Esophagus mucosa (tissue), 1 donor: Measurements from ENCODE around the gene FBXW11. TPM values are rescaled to one million over a fixed set of nuclear protein-coding genes. Genes with fewer than 3 reads are reported as not detected.
"Not testable (repeated sequence)": the region's sequence is repeated elsewhere in the genome, so short reads cannot be mapped to it uniquely, and the experiment has no call there.

Experiments used
- ATAC-seq: fragments of 200-7000 bp; cut with Tn5 transposase; one replicate; pipeline ENCODE4 v1.9.1; 2020
- total RNA-seq: library from RNA; stranded (reverse); gene quantifications from one replicate; pipeline ENCODE4 v1.2.4, GENCODE V29; 2023
- donor health status: DM: yes; HTN: yes; CAD: no.

The FBXW11 gene
- total RNA-seq, 1 donor from 2014 or later, result 45.9 TPM

DNA sequence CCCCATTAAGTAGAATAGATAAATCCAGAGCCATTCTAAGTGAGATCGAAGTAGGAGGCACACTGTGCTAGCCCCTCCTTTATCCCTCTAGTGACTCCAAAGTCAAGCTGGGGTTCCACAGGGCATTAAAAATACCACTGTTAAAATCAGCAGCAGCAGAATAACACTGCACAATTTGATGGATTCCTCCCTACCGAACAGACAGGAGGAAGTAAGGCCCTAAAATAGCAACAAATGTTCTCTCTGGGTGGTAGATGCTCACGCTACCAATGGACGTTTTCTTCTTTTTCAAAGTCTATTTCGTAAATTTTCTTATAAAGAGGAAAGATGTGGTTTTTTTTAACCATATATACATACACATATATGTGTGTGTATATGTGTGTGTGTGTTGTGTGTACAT, 54.4 kb downstream of the FBXW11 start:
- no peak for ATAC-seq

DNA sequence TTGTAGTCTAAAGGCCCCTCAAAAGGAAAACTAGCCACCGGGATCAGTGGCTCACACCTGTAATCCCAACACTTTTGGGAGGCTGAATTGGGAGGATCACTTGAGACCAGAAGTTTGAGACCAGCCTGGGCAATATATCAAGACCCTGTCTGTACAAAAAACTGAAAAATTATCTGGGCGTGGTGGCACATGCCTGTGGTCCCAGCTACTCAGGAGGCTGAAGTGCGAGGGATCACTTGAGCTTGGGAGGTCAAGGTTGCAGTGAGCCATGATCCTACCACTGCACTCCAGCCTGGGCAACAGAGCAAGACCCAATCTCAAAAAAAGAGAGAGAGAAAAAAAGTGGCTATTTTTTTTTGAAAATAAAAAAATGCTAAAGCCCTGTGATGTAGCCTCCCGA, 55.2 kb downstream of the FBXW11 start:
- ATAC-seq, result no peak

DNA sequence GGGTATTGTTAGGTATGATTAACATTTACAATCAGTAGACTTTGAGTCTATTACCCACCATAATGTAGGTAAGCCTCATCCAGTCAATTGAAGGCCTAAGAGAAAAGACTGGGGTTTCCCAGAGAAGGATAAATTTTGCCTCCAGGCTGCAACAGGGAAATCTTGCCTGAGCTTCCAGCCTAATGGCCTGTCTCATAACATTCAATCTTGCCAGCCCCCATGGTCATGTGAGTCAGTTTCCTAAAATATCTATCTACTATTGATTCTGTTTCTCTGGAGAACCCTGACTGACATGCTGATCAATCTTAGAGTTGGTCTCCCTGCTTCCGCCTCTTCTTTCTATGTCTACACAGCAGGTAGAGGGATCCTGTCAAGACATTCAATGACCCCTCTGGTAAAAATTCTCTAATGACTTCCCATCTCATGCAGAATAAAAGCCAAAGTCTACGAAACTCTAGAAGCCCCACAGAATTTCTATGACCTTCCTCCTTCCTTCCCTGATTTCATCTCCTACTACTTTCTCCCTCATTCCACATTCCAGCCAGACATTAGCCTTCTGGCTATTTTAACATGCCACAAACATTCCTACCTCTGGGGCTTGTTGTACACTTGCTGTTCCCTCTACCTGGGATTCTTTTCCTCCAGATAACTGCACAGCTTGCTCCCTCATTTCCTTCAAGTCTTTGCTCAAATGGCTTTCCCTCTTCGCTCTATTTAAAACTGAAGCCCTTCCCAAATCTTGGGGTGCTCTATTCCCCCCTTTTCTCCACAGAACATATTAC, 60.2 kb downstream of the FBXW11 start:
- no peak for ATAC-seq

DNA sequence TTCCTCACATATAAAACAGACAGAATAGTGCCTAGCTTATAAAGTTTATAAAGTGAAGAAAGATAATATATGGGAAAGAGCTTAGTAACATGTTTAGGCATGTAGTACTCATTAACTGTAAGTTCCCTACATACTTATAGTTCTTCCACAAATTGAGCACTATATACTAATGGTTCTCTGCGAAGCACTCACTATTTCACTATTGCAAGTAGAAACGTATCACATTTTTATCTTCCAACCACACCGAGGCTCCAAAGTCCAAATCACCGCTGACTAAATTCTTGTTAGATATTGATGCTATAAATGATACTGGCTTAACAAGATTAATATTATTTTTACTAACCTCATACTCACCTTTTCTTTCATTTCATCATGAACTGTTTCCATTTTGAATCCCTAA, 61.0 kb downstream of the FBXW11 start:
- peak; percentile 47 for ATAC-seq

GRCh38 chr5:171945066-171945465, 61.4 kb downstream of the FBXW11 start:
- ATAC-seq, result no peak

GRCh38 chr5:171942112-171942516, 64.3 kb downstream of the FBXW11 start:
- not testable (repeated sequence) for ATAC-seq

- peak; percentile 38 for ATAC-seq
These were observed 64.8 kb downstream of the FBXW11 start for GRCh38 chr5:171941675-171942074.

- not testable (repeated sequence) for ATAC-seq
These were observed 65.2 kb downstream of the FBXW11 start for GRCh38 chr5:171941275-171941674.

DNA sequence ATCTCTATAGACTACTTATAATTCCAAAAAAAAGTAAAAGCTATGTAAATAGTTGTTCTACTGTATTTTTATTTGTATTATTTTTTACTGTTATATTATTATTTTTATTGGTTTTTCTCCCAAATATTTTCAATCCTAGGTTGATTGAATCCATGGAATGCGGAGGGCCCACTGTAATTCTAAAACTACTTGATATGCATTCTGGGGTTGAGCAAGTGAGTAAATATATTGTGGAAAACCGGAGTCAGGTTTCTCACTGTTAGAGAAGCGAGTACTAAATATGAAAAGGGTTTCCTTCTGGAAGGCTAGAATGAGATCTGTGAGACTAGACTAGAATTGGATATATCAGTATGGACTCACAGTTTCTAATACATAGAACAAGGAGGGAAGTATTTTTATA, 66.5 kb downstream of the FBXW11 start:
- ATAC-seq, result no peak

GRCh38 chr5:171938358-171938757, 68.1 kb downstream of the FBXW11 start:
- ATAC-seq, result no peak

GRCh38 chr5:171937351-171937750, 69.1 kb downstream of the FBXW11 start:
- ATAC-seq, result no peak

- ATAC-seq, result no peak
These were observed 71.9 kb downstream of the FBXW11 start for GRCh38 chr5:171934586-171934985.

GRCh38 chr5:171931163-171931562, 75.3 kb downstream of the FBXW11 start:
- ATAC-seq, result no peak

DNA sequence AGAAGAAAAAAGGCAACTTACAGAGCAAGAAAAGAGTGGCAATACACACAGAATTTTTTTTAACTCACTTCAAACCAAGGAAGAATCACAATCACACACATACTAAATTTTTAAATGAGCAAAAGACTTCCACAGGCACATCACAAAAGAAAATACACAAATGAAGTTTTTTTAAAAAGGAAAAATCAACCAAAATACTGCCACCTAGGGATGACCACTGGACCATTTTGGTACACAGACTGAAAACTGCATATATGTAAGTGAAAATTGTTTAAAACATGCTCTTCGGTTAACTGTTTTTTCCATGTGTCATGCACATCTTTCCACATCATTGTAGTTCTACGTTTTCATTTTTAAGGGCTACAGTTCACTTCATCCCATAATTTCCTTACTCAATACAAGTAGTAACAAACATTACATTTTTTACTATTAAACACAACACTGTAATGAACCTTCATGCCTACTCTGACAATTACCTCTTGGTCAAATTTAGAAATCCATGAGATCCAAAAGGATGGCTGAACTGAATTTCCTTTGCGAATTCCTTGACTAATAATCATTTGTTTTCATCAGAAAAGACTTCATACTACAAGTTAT, 79.0 kb downstream of the FBXW11 start:
- no peak for ATAC-seq

GRCh38 chr5:171926311-171926710, 80.1 kb downstream of the FBXW11 start:
- ATAC-seq, result peak; percentile 89

DNA sequence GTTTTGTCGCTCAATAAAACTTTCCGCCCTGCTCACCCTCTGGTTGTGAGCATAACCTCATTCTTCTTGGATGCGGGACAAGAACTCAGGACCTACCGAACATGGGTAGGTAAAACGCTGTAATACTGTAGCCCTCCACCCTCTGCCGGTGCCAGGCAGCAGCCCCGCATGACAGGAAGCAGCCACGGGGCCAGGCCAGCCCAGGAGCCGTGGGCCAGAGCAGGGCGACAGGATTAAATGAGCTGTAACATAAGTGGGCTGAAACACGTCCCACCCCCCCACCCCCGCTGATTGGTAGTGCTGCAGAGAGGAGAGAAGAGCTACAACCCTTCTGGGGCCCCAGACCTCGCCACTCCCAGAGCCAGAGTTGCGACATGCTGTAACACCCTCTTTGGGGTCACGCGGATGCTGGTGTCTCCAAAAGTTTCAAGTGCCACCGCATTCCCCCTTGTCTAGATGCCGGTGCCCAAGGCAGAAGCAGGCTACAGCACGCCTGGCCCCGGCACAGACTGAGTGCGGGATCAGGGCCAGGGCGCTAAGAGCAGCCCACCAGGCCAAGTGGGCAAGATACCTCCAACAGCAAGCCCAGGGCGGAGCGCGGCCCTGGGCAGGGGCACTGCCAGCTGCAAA, 81.8 kb downstream of the FBXW11 start:
- peak; percentile 70 for ATAC-seq

- ATAC-seq, result no peak
These were observed 85.6 kb downstream of the FBXW11 start for GRCh38 chr5:171920765-171921391.

DNA sequence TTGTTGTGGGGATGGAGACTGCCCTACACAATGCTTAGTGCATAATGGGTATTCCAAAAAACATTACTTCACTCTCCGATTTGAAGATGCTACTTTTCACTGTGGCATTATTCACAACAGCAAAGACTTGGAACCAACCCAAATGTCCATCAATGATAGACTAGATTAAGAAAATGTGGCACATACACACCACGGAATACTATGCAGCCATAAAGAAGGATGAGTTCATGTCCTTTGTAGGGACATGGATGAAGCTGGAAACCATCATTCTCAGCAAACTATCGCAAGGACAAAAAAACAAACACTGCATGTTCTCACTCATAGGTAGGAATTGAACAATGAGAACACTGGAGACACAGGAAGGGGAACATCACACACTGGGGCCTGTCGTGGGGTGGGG, 90.7 kb downstream of the FBXW11 start:
- not testable (repeated sequence) for ATAC-seq

DNA sequence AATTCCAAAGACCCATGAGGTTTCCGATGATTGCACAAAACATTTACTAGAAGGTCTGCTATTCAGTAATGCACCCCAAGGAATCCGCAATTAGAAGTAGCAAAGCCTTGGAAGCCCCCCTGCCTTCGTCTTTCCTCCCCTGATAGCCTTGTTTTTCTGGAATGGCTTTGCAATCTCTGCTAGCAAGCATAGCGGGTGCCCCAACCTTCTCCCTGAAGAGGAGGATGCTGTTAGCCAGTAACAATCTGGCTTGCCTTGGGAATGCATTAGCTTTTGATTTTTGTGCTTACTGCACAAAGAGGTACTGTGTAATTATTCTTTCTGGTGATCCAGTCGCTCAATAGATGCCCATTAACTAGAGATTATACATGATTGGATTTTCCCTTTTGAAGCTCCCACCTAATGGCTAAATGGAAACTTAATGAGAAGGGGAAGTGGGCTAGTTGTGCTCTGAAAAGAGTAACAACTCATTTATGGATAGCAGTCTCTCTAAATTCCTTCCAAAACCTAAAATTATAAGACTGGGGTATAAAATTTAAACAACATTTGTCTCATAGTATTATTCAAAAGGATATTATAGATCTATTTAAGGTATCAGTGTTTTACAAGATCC, 91.6 kb downstream of the FBXW11 start:
- ATAC-seq, result no peak

DNA sequence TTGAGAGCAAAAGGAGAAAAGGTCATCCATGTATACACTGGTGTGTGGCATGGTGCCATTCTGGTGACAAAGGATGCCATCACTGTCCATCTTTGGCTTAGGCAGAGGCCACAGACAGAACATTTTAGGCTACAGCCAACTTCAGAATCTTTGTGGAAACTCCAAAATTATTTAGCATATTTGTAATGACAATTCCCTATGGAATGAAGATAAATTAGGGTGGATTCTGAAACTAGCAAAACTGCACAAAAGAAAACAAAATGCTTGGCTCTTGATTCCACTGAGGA, 92.5 kb downstream of the FBXW11 start:
- ATAC-seq, result no peak

- no peak for ATAC-seq
These were observed 95.3 kb downstream of the FBXW11 start for GRCh38 chr5:171911152-171911551.

DNA sequence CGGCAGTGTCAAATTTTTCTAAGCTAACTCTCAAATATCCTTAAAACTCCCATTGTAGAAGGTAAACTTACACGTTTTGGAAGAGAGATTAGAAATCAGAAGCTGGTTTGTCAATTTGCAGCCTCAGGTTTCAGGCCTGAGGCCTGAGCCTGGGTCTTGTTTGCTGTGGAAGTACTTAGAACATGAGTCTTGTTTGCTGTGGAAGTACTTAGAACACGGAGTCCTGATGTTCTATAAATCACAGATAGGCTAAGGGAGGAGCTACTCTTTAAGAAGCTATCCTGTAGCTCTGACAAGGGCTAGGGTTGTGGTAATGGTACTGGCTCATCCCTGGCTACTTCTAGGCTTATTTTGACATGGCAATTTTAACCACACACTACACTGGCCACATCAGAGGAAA, 97.8 kb downstream of the FBXW11 start:
- no peak for ATAC-seq

- ATAC-seq, result peak; percentile 82
These were observed 98.6 kb downstream of the FBXW11 start for GRCh38 chr5:171907725-171908343.
